ENCODE results near the gene LOXL1. TPM values are rescaled to one million over a fixed set of nuclear protein-coding genes. Genes with fewer than 3 reads are reported as not detected.
"Not testable (repeated sequence)": the region's sequence is repeated elsewhere in the genome, so short reads cannot be mapped to it uniquely, and the experiment has no call there.

The LOXL1 gene
- total RNA-seq, 1 donor from 2014 or later: 29.0 TPM

DNA sequence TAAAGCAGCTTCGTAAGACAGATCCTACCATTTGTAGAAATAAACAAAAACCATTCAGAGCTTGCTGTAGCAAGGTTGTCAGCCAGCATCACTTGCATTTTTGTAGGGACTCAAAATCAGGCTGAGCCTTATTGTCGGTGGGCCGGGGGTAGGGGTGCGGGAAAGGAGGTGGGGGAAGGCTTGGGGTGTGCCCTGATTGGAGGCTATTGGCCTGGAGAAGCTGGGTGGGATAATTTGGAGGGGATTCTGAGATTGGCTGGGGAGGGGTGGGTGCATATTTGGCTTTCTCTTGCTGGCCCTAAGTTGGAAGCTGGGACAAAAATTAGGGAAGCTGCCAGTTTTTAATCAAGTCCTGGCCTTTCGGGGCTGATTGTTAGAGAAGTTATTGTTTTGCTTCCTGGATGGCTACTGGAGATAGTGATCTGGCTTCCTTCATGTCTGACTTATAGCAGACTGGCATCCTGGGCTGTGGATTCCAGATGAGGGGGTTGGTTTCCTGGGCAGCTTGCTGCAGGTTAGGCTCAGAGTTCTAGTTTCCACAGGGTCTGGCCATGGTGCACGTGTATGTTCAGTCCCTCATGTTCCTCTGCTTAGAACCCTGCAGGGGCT is 43.0 kb downstream of the LOXL1 start:
- Histone ChIP-seq H3K27ac (no peak overlapping the region), H3K36me3 (no peaks in the 10 kb centered on the region), H3K27me3 (no peaks in the 10 kb centered on the region), H3K9me3 (no peaks in the 10 kb centered on the region), H3K4me1 (peaks cover 11% of the 10 kb centered on the region), H3K4me3 (no peak overlapping the region)
- intact Hi-C loops (cut with DNase I): loop anchor here (10.0 kb wide), 1 partner anchor 64 kb away; no protein-coding TSS in a partner anchor
- TF ChIP-seq POLR2AphosphoS5 (IDR thresholded peaks at IDR 0.05; ENCODE audit: insufficient read depth in 1 of 2, low read depth in 1 of 2): no peak
- no peak for TF ChIP-seq POLR2A (IDR thresholded peaks at IDR 0.05)
- DNase-seq (ENCODE audit: extremely low spot score in 2 of 2): no peak

GRCh38 chr15:73972984-73973682 is 46.9 kb downstream of the LOXL1 start:
- no peak overlapping the region for H3K27ac ChIP-seq
- H3K9me3 ChIP-seq: no peaks in the 10 kb centered on the region
- DNase-seq (ENCODE audit: extremely low spot score in 2 of 2): no peak
- peak overlapping the region; percentile 16 to 25 for H3K4me3 ChIP-seq
- TF ChIP-seq CTCF (IDR thresholded peaks at IDR 0.05) (peak; percentile 78 to 95 (median 89)), POLR2AphosphoS5 (IDR thresholded peaks at IDR 0.05; ENCODE audit: insufficient read depth in 1 of 2, low read depth in 1 of 2) (peak; percentile 38 to 78), POLR2A (IDR thresholded peaks at IDR 0.05) (no peak)
- no peaks in the 10 kb centered on the region for H3K36me3 ChIP-seq
- intact Hi-C loops (cut with DNase I): loop anchor here (5.0 to 10.0 kb wide), 2 partner anchors 69 to 162 kb away; partner anchors contain the start of gene ISLR2
- H3K4me1 ChIP-seq: peaks cover 11% of the 10 kb centered on the region
- no peaks in the 10 kb centered on the region for H3K27me3 ChIP-seq

GRCh38 chr15:73973683-73974200 is 47.5 kb downstream of the LOXL1 start:
- DNase-seq (ENCODE audit: extremely low spot score in 2 of 2); H3K9me3 ChIP-seq; H3K27ac ChIP-seq; H3K36me3 ChIP-seq; H3K27me3 ChIP-seq: not testable (repeated sequence)
- intact Hi-C loops (cut with DNase I): loop anchor here (5.0 to 10.0 kb wide), 2 partner anchors 69 to 161 kb away; partner anchors contain the start of gene ISLR2
- Histone ChIP-seq H3K4me1 (peaks cover 11% of the 10 kb centered on the region), H3K4me3 (peak overlapping the region in 1 of 2 donors; percentile 16)

- intact Hi-C loops (cut with DNase I): loop anchor here (10.0 kb wide), 1 partner anchor 159 kb away; the partner anchor contains the start of gene ISLR2
- H3K9me3 ChIP-seq; H3K27me3 ChIP-seq; H3K36me3 ChIP-seq; H3K27ac ChIP-seq; H3K4me3 ChIP-seq; DNase-seq (ENCODE audit: extremely low spot score in 2 of 2): not testable (repeated sequence)
- peaks cover 11% of the 10 kb centered on the region for H3K4me1 ChIP-seq
Measured at GRCh38 chr15:73975440-73976125, 49.3 kb downstream of the LOXL1 start.

GRCh38 chr15:73978896-73979295 is 52.6 kb downstream of the LOXL1 start:
- Histone ChIP-seq H3K27me3 (no peaks in the 10 kb centered on the region), H3K9me3 (no peaks in the 10 kb centered on the region), H3K36me3 (no peaks in the 10 kb centered on the region), H3K27ac (no peak overlapping the region), H3K4me1 (peaks cover 32% of the 10 kb centered on the region), H3K4me3 (no peak overlapping the region)
- intact Hi-C loops (cut with DNase I): loop anchor here (10.0 kb wide), 1 partner anchor 156 kb away; the partner anchor contains the start of gene ISLR2
- TF ChIP-seq POLR2A (IDR thresholded peaks at IDR 0.05) (no peak), CTCF (IDR thresholded peaks at IDR 0.05) (no peak), POLR2AphosphoS5 (IDR thresholded peaks at IDR 0.05; ENCODE audit: insufficient read depth in 1 of 2, low read depth in 1 of 2) (no peak)
- peak in 1 of 2 donors; percentile 16 for DNase-seq (ENCODE audit: extremely low spot score in 2 of 2)

DNA sequence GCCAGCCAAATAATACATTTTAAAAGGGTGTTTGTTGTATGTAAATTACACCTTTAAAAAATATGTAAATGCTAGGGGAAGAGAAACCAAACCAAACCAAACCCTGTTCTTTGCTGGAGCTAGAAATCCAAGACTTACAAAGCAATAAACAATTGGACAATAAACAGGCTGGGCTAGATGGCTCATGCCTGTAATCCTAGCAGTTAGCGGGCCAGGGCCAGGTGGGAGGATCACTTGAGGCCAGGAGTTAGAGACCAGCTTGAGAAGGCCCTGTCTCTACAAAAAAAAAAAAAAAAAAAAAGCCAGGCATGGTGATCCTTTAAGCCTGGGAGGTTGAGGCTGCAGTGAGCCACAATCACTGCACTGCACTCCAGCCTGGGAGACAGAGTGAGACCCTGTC is 53.4 kb downstream of the LOXL1 start:
- no peak for TF ChIP-seq CTCF (IDR thresholded peaks at IDR 0.05)
- no peak for TF ChIP-seq POLR2A (IDR thresholded peaks at IDR 0.05)
- TF ChIP-seq POLR2AphosphoS5 (IDR thresholded peaks at IDR 0.05; ENCODE audit: insufficient read depth in 1 of 2, low read depth in 1 of 2): no peak
- Histone ChIP-seq H3K36me3 (no peaks in the 10 kb centered on the region), H3K9me3 (no peaks in the 10 kb centered on the region), H3K27me3 (no peaks in the 10 kb centered on the region), H3K4me1 (peaks cover 40% of the 10 kb centered on the region), H3K4me3 (no peak overlapping the region), H3K27ac (no peak overlapping the region)
- intact Hi-C loops (cut with DNase I): loop anchor here (10.0 kb wide), 1 partner anchor 155 kb away; the partner anchor contains the start of gene ISLR2
- DNase-seq (ENCODE audit: extremely low spot score in 2 of 2): no peak

Measured in vagina (tissue), 2 donors.